SKM-1 treated with dmso at 0.1 percent for 144 hours (cell line): Measurements from ENCODE around the gene IGSF21.

Experiments
- DNase-seq: peaks from one replicate; lab custom pipeline; 2025; ENCODE audit not compliant: unreplicated experiment; lab: John Stamatoyannopoulos, UW

The IGSF21 gene

GRCh38 chr1:18323259-18323658 lies 215.7 kb downstream of the IGSF21 start:
- no peak for DNase-seq

DNA sequence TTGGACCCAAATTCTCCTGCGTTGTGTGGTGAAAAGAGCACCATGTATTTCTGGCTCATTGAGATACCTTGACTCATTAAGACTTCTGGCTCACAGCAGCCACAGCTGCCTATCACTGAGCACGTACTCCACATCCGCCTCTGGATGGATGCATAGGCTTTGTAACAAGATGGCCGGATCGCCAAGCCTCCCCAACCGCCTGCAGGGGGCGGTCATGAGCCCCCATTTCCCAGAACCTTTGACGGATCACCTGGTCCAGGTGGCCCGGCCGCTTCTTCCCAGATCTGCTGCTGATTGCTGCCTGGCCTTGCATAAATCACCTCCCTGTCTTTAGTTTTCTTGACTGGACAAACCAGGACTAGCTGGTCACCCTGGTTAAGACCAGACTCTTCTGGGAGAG lies 216.6 kb downstream of the IGSF21 start:
- no peak for DNase-seq

GRCh38 chr1:18325136-18325535 lies 217.5 kb downstream of the IGSF21 start:
- DNase-seq = no peak

DNA sequence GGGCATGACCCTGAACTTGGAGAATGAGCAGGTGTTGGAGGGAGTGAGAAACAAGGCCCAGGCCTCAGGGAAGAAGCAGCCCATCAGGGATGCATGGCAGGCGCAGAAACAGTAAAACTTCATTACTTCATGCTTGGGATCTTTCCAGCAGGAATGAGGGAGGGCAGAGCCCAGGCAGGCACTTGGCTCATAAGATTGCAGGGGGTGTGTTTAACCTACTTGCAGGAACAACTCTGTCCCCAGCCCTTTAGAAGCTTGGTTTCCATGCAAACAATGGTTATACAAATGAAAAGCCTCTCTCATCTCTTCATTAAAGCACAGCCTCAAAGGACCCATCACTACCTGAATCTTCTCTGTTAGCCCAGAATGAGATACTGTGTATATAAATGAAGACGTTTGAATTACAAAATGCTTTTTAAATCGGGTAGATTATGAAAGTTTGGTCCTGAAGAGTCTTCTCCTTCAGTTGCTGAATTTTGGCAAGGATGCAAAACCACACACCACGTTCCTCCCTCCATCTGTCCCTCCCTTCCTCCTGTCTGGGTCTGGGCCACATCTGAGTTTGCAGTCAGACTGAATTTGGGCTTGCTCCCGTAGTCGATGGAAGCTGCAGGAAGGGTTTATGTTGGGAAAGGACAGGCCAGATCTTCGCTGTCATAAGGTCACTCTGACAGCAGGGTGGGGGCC lies 218.8 kb downstream of the IGSF21 start:
- DNase-seq = no peak

DNA sequence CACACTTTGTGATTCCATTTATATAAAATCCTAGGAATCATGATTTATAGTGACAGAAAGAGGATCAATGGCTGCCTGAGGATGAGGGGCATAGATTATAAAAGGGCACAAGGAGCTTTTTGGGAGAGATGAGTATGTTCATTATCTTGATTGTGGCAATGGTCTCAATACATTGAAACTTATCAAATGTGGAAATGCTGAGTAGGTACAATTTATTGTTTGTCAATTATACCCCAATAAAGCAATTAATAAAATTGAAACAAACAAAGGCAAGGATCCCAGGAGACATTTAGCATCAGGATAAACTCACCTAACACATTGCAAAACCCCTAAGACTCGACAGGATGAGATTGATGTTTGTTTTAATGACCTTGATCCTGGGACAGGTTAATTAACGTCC lies 220.1 kb downstream of the IGSF21 start:
- DNase-seq = no peak

- DNase-seq = no peak
These were observed 221.2 kb downstream of the IGSF21 start for GRCh38 chr1:18328803-18329202.

DNA sequence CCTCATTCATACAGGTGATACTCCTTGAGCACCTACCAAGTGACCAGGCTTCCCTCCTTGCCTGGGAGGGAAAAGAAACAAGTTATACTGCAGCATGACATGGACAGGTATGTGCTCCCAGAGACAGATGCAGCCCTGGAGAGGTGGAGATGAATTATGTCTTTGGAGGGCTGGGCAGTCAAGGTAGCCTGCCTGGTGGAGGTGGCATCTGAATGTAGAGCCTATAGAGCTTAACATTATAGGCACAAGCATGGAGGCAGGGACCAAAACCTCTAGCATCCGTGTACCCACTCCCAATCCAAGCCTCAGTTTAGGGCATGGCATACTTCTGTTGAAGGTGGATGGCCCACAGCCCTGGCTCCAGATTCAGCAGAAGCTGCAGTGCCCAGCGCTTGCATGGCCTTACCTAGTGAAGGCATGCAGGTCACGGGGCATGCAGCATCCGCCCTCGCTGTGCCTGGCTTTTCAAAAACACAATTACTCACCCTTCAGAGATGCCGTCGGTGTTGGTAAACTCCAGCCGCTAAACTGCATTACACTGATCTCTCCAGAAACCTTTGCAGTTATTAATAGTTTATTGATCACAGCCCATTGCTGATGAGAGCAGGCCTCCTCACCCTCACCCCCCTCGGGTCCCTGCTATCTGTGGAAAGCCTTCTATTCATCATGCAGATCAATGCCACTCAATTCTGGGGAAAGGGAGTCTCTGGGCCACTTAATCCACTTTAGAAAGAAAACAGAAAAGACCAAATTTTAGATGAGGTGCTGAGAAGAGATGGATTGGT lies 222.1 kb downstream of the IGSF21 start:
- DNase-seq = no peak

DNA sequence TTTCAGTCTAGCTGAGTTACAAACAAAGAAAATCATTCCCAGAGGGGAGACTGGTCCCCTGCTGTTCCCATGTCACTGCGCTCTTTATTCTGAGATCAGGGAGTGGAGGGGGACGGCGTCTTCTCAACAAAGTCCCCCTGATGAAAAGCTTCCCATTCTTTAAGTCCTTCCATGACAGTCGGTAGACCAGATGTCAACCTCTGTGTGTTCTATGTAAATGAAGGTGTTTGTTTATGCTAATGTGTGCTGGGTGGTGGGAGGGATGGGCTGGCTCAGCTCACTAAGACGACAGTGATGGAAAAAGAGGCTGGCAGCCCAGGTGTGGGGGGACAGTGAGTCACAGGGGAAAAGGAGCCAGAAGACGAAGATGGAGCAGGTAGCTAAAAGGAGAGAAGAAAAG lies 225.0 kb downstream of the IGSF21 start:
- no peak for DNase-seq

DNA sequence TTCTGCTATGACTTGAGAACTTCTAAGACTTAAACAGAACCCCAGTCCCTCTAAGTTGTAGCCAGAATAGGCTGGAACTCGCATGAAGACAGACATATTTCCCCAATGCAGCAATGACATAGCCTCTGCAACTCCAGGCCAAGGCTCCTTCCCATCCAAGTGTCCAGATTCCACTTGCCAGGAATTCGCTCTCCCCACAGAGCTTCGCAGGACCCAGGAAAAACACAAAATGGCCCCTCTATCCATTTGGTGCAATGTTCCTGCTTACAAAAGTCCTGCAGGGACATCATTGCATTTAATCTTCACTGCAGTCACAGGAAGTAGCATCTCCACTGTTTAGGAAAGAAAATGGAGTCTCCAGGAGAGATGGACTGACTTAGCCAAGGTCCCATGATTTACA lies 225.6 kb downstream of the IGSF21 start:
- DNase-seq = no peak

- no peak for DNase-seq
These were observed 229.2 kb downstream of the IGSF21 start for GRCh38 chr1:18336801-18337200.

DNA sequence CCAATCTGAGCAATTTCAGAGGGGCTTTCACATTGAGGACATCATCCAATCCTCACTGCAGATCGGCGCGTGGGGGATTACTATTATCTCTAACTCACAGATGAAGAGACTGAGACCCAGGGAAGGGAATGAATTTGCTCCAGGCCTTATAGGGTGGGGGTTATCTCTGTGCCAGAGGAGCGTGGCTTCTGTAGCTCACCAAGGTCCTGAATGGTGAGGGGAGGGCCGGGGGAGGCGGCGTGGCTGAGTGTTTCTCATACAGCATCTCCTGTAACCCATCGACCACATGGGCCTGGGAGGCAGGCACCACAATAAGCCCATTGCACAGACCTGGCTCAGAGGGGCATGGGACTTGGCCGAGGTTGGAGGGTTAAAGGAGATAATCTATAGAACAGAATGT lies 230.2 kb downstream of the IGSF21 start:
- DNase-seq = no peak

DNA sequence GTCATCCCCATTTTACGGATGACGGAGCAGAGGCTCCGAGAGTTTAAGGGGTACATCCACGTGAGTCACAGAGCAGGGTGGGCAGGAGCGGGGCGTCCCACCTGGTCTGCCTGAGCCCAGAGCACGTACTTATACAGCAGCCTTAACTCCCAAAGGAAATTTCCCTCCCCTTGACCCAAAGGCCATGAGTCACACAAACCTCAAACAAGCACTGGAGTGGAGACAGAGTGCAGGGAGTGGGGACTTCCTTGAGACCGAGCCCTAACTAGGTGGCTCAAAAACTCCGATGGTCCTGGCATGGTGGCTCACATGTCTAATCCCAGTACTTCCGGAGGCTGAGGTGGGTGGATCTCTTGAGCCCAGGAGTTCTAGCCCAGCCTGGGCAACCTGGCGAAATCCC lies 231.6 kb downstream of the IGSF21 start:
- no peak for DNase-seq

- no peak for DNase-seq
These were observed 232.7 kb downstream of the IGSF21 start for GRCh38 chr1:18340158-18340764.

DNA sequence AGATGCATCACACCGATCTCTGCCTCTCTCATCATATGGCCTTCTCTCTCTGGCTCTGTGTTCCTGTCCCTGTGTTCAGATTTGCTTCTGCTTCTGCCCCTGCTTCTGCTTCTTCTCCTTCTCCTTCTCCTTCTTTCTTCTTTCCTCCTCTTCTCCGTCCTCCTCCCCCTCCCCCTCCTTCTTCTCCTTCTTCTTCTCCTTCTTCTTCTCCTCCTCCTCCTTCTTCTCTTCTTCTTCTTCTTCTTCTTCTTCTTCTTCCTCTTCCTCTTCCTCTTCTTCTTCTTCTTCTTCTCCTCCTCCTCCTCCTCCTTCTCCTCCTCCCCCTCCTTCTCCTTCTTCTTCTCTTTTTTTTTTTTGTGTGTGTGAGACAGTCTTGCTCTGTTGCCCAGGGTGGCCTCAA lies 233.2 kb downstream of the IGSF21 start:
- DNase-seq = no peak

DNA sequence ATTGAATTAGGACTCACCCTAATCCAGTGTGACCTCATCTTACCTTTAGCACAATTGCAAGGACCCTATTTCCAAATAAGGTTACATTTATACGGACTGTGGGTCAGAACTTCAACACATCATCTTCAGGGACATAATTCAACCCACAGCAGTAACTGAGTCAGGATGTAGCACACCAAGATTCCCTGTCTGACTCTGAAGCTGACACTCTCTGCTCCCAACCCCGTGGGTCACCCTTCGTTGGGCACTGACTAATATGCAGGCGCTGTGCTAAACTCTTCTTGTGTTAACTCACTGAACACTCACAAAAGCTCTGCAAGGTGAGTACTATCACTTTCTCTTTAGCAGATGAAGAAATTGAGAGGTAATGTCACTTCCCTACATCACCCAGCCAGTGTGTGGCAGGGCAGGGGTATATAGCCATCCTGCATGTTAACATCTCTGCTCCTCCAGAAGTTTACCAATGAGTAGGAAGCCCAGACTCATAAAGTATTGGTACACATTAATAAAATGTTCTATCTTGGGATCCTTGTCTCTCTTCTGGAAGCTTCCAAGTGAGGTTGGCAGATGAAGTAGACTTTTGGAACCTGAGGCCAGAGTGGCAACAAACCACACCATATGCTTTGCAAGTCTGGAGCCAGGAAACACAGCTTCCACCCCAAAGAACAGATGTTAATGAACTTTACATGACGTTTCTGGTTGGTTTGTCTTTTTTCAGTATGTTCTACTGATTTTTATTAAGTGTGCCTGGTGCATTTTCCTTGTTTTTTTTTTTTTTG lies 233.9 kb downstream of the IGSF21 start:
- no peak for DNase-seq

DNA sequence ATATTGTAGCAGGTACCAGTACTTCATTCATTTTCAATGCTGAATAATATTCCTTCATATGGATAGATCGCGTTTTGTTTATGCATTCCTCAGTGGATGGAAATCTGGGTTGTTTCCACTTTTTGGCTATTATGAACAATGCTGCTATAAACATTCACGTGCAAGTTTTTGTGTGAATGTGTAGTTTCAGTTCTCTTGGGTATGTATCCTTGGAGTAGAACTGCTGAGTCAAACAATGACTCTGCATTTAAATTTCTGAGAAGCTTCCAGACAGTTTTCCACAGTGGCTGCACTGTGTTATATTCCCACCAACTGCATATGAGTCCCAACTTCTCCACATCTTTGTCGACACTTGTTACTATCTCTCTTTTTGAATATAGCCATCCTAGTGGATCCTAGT lies 235.1 kb downstream of the IGSF21 start:
- DNase-seq = no peak

- DNase-seq = no peak
These were observed 236.0 kb downstream of the IGSF21 start for GRCh38 chr1:18343581-18343980.

GRCh38 chr1:18344755-18345154 lies 237.2 kb downstream of the IGSF21 start:
- no peak for DNase-seq

- DNase-seq = no peak
These were observed 240.0 kb downstream of the IGSF21 start for GRCh38 chr1:18347559-18347958.

DNA sequence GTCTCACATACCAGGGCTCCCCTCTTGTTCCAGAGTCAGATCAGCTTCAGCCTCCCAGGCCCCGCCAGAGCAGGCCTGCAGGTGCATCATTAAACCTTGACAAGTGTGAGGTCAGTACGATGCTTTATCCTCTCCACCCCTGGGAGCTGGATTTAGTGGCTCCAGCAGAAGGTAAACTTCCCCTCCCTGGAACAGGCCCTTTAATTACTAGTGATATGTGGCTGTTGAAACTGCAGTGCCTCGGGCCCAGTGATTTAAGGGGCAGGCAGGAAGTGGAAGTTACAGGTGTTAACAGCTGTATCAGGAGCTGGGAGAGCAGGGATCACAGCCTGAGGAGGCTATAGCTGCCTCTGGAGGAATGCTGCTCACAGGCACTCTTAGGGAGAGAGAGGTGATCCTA lies 240.8 kb downstream of the IGSF21 start:
- no peak for DNase-seq

DNA sequence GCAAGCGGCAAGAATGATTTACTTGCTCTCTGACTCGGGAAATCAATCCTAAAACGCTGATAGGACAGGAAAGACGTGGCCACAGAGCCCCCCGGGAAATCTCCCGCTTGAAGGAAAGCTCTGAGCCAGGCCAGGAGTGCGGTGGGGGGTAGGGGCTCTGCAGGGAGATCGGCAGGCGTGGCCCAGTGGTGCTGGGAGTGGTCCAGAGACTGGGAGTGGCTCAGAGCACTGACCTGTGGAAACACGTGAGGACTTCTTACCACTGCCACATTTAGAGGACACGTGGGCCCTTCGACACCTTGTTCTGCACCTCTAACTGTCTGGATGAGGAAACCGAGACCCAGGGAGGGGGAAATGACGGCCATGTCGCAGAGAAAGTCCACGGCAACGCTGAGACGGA lies 243.1 kb downstream of the IGSF21 start:
- DNase-seq = no peak

DNA sequence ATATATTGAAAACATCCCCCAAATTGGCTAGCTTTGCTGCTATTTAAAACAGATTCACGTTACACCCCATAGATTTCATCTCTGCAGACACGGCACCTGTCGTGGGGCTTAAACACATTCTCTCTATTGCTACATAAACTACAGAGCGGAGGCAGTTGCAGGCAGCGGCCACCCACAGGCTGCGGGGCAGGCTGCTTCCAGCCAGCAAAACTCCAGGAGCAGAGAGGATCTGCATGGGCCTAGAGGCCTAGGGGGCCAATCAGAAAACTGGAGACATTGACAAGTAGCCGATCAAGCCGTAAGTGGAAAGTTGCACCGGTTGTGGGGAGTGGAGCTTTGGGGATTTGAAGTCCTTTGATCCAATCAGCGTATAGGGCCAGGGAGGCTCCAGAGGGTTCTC lies 244.1 kb downstream of the IGSF21 start:
- no peak for DNase-seq
